GM18868 (cell line): Measurements from ENCODE around the gene SPTBN5.

Experiments
- ATAC-seq: cut with Tn5 transposase; IDR thresholded peaks from one replicate; pipeline ENCODE4 v1.9.1; 2021; ENCODE audit warnings: mild to moderate bottlenecking, moderate library complexity; ENCODE audit not compliant: unreplicated experiment

SPTBN5 gene

GRCh38 chr15:41809526-41810220 lies 84.2 kb downstream of the SPTBN5 start:
- ATAC-seq: no peak

GRCh38 chr15:41809121-41809520 lies 84.7 kb downstream of the SPTBN5 start:
- ATAC-seq: no peak

DNA sequence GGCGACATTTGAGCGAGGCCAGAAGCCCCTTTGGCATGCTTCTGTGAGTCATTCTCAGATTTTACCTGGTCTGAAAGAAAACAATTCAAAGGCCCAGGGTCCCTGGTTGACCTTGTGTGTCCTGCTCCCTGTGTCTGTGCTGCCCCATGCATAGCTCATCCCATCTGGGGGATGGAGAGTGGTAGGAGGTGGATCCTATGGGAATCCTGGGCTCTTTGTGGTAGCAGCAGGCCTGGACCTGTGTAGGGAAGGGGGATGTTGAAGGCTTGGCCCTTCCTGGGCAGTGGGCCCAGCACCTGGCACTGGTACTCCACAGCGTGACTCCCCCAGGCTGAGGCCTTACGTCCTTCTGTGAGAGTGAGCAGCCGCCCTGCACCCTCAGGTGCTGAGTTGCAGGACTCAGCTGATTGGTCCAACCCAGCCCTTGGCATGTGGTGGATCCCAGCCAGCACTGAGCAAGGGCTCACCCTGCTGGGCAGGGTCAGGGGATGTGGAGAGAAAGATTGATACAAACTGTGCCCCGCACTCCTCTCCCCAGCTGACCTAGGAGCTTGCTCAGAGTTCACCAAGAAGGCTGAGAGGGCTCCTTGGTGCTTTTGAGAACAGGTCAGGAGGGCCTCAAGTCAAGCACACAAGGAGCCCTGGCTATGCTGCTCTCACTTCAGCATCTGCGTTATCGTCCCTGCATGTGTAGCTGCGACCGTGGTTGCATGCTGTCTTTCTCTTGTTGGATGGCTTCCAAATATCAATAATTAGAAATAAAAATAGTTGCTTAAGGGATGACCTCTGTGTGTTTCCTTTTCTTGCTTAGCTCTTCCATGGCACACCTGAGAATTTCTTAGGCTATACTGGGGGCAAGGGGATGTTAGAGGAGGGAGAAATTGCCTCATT lies 87.3 kb downstream of the SPTBN5 start:
- ATAC-seq: no peak

DNA sequence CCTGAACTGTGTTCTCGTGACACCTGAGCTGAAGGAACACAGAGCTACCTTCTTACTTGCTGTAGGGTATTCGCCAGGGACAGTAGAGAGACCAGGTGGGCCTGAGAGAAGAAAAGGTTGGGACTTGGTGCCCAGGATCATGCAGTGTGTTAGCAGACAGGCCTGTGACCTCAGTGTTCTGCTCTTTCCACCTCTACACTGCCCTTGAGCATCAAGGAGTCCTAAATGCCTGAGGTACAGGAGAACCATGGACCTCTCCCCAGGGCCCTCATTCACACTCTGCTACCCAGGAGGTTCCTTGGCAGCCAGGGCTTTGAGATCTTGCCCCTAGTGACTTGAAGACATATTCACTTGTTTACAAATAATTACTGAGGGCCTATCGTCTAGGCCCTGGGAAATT lies 88.1 kb downstream of the SPTBN5 start:
- no peak for ATAC-seq

GRCh38 chr15:41804916-41805666 lies 88.8 kb downstream of the SPTBN5 start:
- no peak for ATAC-seq

DNA sequence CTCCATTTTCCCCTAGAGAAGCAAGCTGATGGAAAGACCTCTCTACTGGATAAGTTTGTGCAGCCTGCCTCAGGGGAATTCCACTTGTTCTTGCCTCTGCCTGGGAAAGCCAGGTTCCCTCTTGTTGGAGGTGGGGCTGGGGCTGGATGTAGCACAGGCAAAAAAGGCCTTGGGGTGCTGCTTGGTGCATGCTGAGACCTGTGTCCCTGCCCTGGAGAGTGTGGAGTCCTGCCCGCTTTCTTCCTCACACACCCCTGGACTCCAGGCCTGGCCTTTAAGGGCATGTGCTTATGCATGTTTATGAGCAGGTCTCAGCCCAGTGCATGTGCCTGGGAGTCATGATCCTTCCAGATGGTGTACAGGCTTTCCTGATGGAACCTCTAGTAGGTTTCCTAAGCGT lies 89.5 kb downstream of the SPTBN5 start:
- no peak for ATAC-seq

DNA sequence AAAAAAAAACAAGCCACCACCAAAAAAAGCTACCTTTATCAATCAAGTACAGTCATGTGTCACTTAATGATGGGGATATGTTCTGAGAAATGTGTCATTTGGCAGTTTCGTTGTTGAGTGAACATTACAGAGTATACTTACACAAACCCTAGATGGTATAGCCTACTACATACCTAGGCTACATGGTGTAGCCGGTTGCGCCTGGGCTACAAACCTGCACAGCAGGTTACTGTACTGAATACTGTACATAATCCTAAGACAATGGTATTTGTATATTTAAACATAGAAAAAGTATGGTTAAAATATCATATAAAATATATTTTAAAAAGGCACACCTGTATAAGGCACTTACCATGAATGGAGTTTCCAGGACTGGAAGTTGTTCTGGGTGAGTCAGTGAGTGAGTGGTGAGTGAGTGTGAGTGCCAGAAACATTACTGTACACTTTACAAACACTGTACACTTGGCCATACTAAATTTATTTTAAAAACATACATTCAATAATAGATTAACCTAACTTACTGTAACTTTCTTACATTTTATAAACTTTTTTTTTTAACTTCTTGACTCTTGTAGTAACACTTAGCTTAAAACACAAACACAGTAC lies 91.9 kb downstream of the SPTBN5 start:
- no peak for ATAC-seq

DNA sequence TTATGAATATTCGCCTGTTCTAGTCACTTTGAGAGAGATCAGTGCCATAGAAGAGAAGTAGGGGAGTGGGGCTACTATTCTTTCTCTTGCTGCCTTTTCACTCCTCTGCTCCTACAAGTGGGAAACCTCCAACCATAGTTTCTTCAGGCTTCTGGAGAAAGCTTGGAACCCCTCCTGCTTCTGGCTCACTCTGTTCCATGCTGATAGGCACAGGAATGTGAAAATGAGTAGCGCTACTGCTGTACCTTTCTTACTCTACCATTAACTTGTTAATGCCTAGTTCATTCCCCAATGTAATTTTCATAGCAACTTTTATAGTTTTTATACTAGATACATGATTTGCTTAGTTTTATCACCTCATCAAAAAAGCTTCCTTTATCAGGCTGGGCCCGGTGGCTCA lies 92.7 kb downstream of the SPTBN5 start:
- ATAC-seq: no peak

GRCh38 chr15:41799488-41799805 lies 94.4 kb downstream of the SPTBN5 start:
- ATAC-seq: no peak

- no peak for ATAC-seq
Measured at GRCh38 chr15:41798607-41799487, 95.0 kb downstream of the SPTBN5 start.
